Sigmoid colon (tissue), 7 donors: ENCODE measurements around the gene STK24. TPM values are rescaled to one million over a fixed set of nuclear protein-coding genes. Genes with fewer than 3 reads are reported as not detected.
"Not testable (repeated sequence)": the region's sequence is repeated elsewhere in the genome, so short reads cannot be mapped to it uniquely, and the experiment has no call there.

Source experiments
- DNase-seq: peaks from one replicate; pipeline ENCODE4 v3.0.0-alpha.2; 2019
- H3K27ac ChIP-seq, 4 donors: fragments of 200-600 bp; sonication (generic); one replicate each; pipeline ENCODE4 v1.5.1; 2016 to 2019; ENCODE audit warnings: mild to moderate bottlenecking in 1 of 4
- H3K27me3 ChIP-seq, 3 donors: fragments of 200-600 bp; sonication (generic); one replicate each; pipeline ENCODE4 v1.5.1; 2019; ENCODE audit warnings: mild to moderate bottlenecking in 1 of 3
- H3K36me3 ChIP-seq, 4 donors: fragments of 200-600 bp; sonication (generic); one replicate each; pipeline ENCODE4 v1.5.1; 2016 to 2019
- H3K4me1 ChIP-seq, 4 donors: fragments of 200-600 bp; sonication (generic); one replicate each; pipeline ENCODE4 v1.5.1; 2017 to 2019
- H3K4me3 ChIP-seq, 4 donors: fragments of 200-600 bp; sonication (generic); one replicate each; pipeline ENCODE4 v1.5.1; 2017 to 2019; ENCODE audit warnings: mild to moderate bottlenecking in 2 of 4, moderate library complexity in 1 of 4
- H3K9me3 ChIP-seq, 4 donors: fragments of 200-600 bp in 3 of 4; sonication (generic) in 3 of 4; one replicate each; pipeline versions ENCODE4 v1.5.1 to v1.6.1; 2013 to 2019
- CTCF ChIP-seq, 4 experiments: fragments of 450-650 bp in 3 of 4; fragments of 200-600 bp in 1 of 4; IDR thresholded peaks; one replicate each; pipeline ENCODE4 v1.5.1; 2016 to 2019; ENCODE audit warnings: antibody characterized with exemption in 4 of 4, mild to moderate bottlenecking in 3 of 4, moderate library complexity in 2 of 4
- EP300 ChIP-seq, 4 donors: sonication (generic); formaldehyde crosslinking; IDR thresholded peaks; one replicate each; pipeline ENCODE4 v1.6.1; 2017; ENCODE audit warnings: antibody characterized with exemption in 4 of 4
- POLR2A ChIP-seq, 2 donors: fragments of 450-650 bp; IDR thresholded peaks; one replicate each; pipeline ENCODE4 v1.6.1; 2016; ENCODE audit warnings: antibody characterized with exemption in 2 of 2, mild to moderate bottlenecking in 2 of 2, moderate library complexity in 2 of 2
- POLR2AphosphoS5 ChIP-seq, 4 donors: sonication (generic); formaldehyde crosslinking; IDR thresholded peaks; one replicate each; pipeline ENCODE4 v1.6.1; 2017; ENCODE audit warnings: antibody characterized with exemption in 4 of 4
- WGBS, 2 donors: extraction: QIAGEN DNeasy Blood & Tissue Kit; methylation state at CpG; one replicate each; pipeline ENCODE4 v1.1.7; 2013; 5-methylcytosine and 5-hydroxymethylcytosine counted together
- intact Hi-C: fragments of 100-400 bp; cut with DNase I; formaldehyde crosslinking; loops from one replicate; pipeline ENCODE4 v1.15.1; 2023
- polyA plus RNA-seq, 3 donors: library from polyadenylated mRNA; stranded (reverse); fragments of 200-250 nt; gene quantifications; one replicate each; pipeline ENCODE4 v1.2.3, GENCODE V29; 2013
- total RNA-seq, 4 donors: library from RNA; depleted of rRNA; stranded (reverse); fragments of >200 nt; gene quantifications; one replicate each; pipeline ENCODE4 v1.1.0, GENCODE V29; 2016
- donor health status: healthy with polysubstance abuse.
- donor health status: Bipolar disorder and iron deficiency.
- donor health status: healthy.

The STK24 gene
- total and polyA plus RNA-seq, 7 donors, result 59.7 to 200 (median 78.9) TPM

GRCh38 chr13:98592362-98592732 is 15.4 kb upstream of the STK24 start:
- no peak for DNase-seq
- WGBS, 2 donors, result 42 to 76% methylated on average over 5 of the region's 5 CpGs
- TF ChIP-seq CTCF (IDR thresholded peaks at IDR 0.05) (no peak), POLR2AphosphoS5 (IDR thresholded peaks at IDR 0.05) (no peak), POLR2A (IDR thresholded peaks at IDR 0.05) (no peak), EP300 (IDR thresholded peaks at IDR 0.05) (no peak)
- Histone ChIP-seq H3K4me3 (no peak overlapping the region), H3K9me3 (no peaks in the 10 kb centered on the region), H3K36me3 (no peaks in the 10 kb centered on the region), H3K4me1 (no peaks in the 10 kb centered on the region), H3K27me3 (no peaks in the 10 kb centered on the region), H3K27ac (no peak overlapping the region)
- intact Hi-C loops, result no loop called here

- DNase-seq, result no peak
- intact Hi-C loops, result no loop called here
- TF ChIP-seq POLR2A (IDR thresholded peaks at IDR 0.05) (no peak), EP300 (IDR thresholded peaks at IDR 0.05) (no peak), CTCF (IDR thresholded peaks at IDR 0.05) (no peak), POLR2AphosphoS5 (IDR thresholded peaks at IDR 0.05) (no peak)
- no peak overlapping the region for H3K4me3 ChIP-seq
- no peaks in the 10 kb centered on the region for H3K36me3 ChIP-seq
- H3K27me3 ChIP-seq, result no peaks in the 10 kb centered on the region
- H3K27ac ChIP-seq, result no peak overlapping the region
- H3K9me3 ChIP-seq, result no peaks in the 10 kb centered on the region
- 54 to 81% methylated on average over 2 of the region's 2 CpGs for WGBS, 2 donors
- no peaks in the 10 kb centered on the region for H3K4me1 ChIP-seq
These were observed 14.9 kb upstream of the STK24 start for GRCh38 chr13:98591721-98592361.

- 97% methylated on average over 6 of the region's 6 CpGs for WGBS, 2 donors
- H3K27me3 ChIP-seq, H3K27ac ChIP-seq, H3K4me3 ChIP-seq, DNase-seq, H3K36me3 ChIP-seq, H3K4me1 ChIP-seq, H3K9me3 ChIP-seq, intact Hi-C loops: not testable (repeated sequence)
These were observed 13.6 kb upstream of the STK24 start for GRCh38 chr13:98590471-98590870.

GRCh38 chr13:98589516-98589915 is 12.6 kb upstream of the STK24 start:
- intact Hi-C loops, H3K4me3 ChIP-seq, DNase-seq, H3K36me3 ChIP-seq, H3K27me3 ChIP-seq, H3K27ac ChIP-seq, H3K4me1 ChIP-seq, H3K9me3 ChIP-seq: not testable (repeated sequence)
- 90 to 93% methylated on average over 12 of the region's 12 CpGs for WGBS, 2 donors

GRCh38 chr13:98586400-98587345 is 9.8 kb upstream of the STK24 start:
- no peak for DNase-seq
- no peaks in the 10 kb centered on the region for H3K36me3 ChIP-seq
- H3K4me1 ChIP-seq, result peaks cover 0 to 13% (median 10%) of the 10 kb centered on the region in 4 donors
- no peaks in the 10 kb centered on the region for H3K9me3 ChIP-seq
- H3K27me3 ChIP-seq, result no peaks in the 10 kb centered on the region
- no peak overlapping the region for H3K4me3 ChIP-seq
- TF ChIP-seq POLR2A (IDR thresholded peaks at IDR 0.05) (no peak), POLR2AphosphoS5 (IDR thresholded peaks at IDR 0.05) (no peak), CTCF (IDR thresholded peaks at IDR 0.05) (no peak), EP300 (IDR thresholded peaks at IDR 0.05) (no peak)
- WGBS, 2 donors, result 73 to 86% methylated on average over 4 of the region's 4 CpGs
- intact Hi-C loops, result no loop called here
- H3K27ac ChIP-seq, result no peak overlapping the region
